HepG2 (cell line): ENCODE data around the gene GPD1. TPM values are rescaled to one million over a fixed set of nuclear protein-coding genes. Genes with fewer than 3 reads are reported as not detected.

ENCODE experiments used
- FOXJ3 ChIP-seq: sonication (generic); formaldehyde crosslinking; IDR thresholded peaks from 2 replicates; pipeline ENCODE4 v1.4.0; 2020; ENCODE audit warnings: missing genetic modification reagents, mild to moderate bottlenecking, borderline replicate concordance
- GABPA ChIP-seq, 2 experiments: IDR thresholded peaks; 2 replicates each; pipeline ENCODE4 v1.6.1; 2011 to 2016; ENCODE audit warnings: low read depth in 2 of 2, low read length in 1 of 2, missing biosample characterization in 1 of 2, missing genetic modification characterization in 1 of 2
- GMEB2 ChIP-seq: IDR thresholded peaks from 2 replicates; pipeline ENCODE4 v1.6.1; 2016; ENCODE audit warnings: missing biosample characterization, missing genetic modification reagents, low read depth
- MXD1 ChIP-seq: sonication (generic); formaldehyde crosslinking; IDR thresholded peaks from 2 replicates; pipeline ENCODE4 v1.4.0; 2020; ENCODE audit warnings: mild to moderate bottlenecking, missing genetic modification reagents
- NFYC ChIP-seq: IDR thresholded peaks from 2 replicates; pipeline ENCODE4 v1.6.1; 2016; ENCODE audit warnings: missing genetic modification reagents, missing compliant biosample characterization
- RFXAP ChIP-seq: sonication (generic); formaldehyde crosslinking; IDR thresholded peaks from 2 replicates; pipeline ENCODE4 v1.4.0; 2020; ENCODE audit warnings: missing genetic modification reagents, borderline replicate concordance
- SNAI1 ChIP-seq: sonication (generic); formaldehyde crosslinking; IDR thresholded peaks from 2 replicates; pipeline ENCODE4 v1.5.0; 2020; ENCODE audit warnings: mild to moderate bottlenecking, missing genetic modification reagents, borderline replicate concordance
- ZBTB14 ChIP-seq: sonication (generic); formaldehyde crosslinking; IDR thresholded peaks from 2 replicates; pipeline ENCODE4 v1.4.0; 2020; ENCODE audit warnings: missing genetic modification reagents
- ZNF142 ChIP-seq: sonication (generic); formaldehyde crosslinking; IDR thresholded peaks from 2 replicates; pipeline ENCODE4 v1.4.0; 2020; ENCODE audit warnings: missing genetic modification reagents
- ZNF225 ChIP-seq: sonication (generic); formaldehyde crosslinking; IDR thresholded peaks from 2 replicates; pipeline ENCODE4 v1.4.0; 2020; ENCODE audit warnings: mild to moderate bottlenecking, missing genetic modification reagents
- ZNF235 ChIP-seq: sonication (generic); formaldehyde crosslinking; IDR thresholded peaks from 2 replicates; pipeline ENCODE4 v1.8.1; 2023; ENCODE audit warnings: mild to moderate bottlenecking, missing genetic modification reagents, borderline replicate concordance
- ZNF274 ChIP-seq: sonication (generic); formaldehyde crosslinking; IDR thresholded peaks from 2 replicates; pipeline ENCODE4 v1.5.1; 2020; ENCODE audit warnings: mild to moderate bottlenecking, missing genetic modification reagents
- ZNF281 ChIP-seq: sonication (generic); formaldehyde crosslinking; IDR thresholded peaks from 2 replicates; pipeline ENCODE4 v1.4.0; 2020; ENCODE audit warnings: missing genetic modification reagents, borderline replicate concordance
- ZNF83 ChIP-seq: sonication (generic); formaldehyde crosslinking; IDR thresholded peaks from 2 replicates; pipeline ENCODE4 v1.4.0; 2020; ENCODE audit warnings: missing genetic modification reagents, mild to moderate bottlenecking, borderline replicate concordance
- polyA plus RNA-seq, 8 experiments: library from polyadenylated mRNA; depleted of rRNA in 3 of 8; stranded (reverse) in 7 of 8; unstranded in 1 of 8; fragments of >200 nt; fragmentation: Illumina TruSeq in 4 of 8; extraction: Trizol in 4 of 8; gene quantifications; 2 replicates each; pipeline versions ENCODE4 v1.2.1 to v1.2.3, GENCODE V29; 2011 to 2016; ENCODE audit warnings: low read depth in 4 of 8, missing spikeins in 1 of 8, mixed read lengths in 1 of 8; ENCODE audit not compliant: insufficient read depth in 1 of 8
- total RNA-seq, 5 experiments: library from RNA; depleted of rRNA; stranded (reverse); fragments of >200 nt; fragmentation: Illumina TruSeq; extraction: Trizol; gene quantifications; 2 replicates each; pipeline ENCODE4 v1.2.3, GENCODE V29; 2016; ENCODE audit warnings: low read depth in 1 of 5

Gene GPD1
- total and polyA plus RNA-seq, 2 of the 13 experiments (the other 11 are each of a cell fraction or from before 2014, with no cell fraction given) = 3.7 to 30.6 TPM

GRCh38 chr12:50057000-50057841 is 46.6 kb upstream of the GPD1 start, which contains the start of gene ASIC1 (continued):
- peak; percentile 93 for TF ChIP-seq ZNF142 (CRISPR knock-in tag)
- TF ChIP-seq ZNF225 (CRISPR knock-in tag) = 0 out of 2 replicates have a peak, but pooled peaks have one; percentile 53
- TF ChIP-seq SNAI1 (CRISPR knock-in tag) = no peak
- no peak for TF ChIP-seq NFYC
- no peak for TF ChIP-seq GABPA (IDR thresholded peaks at IDR 0.05; ENCODE audit: low read depth, low read length)
- TF ChIP-seq GABPA (CRISPR knock-in tag; IDR thresholded peaks at IDR 0.05; ENCODE audit: low read depth) = no peak
- TF ChIP-seq ZNF281 (CRISPR knock-in tag) = peak; percentile 10; the same call in 1 of the 2 replicates
- no peak for TF ChIP-seq GMEB2 (CRISPR knock-in tag)
- no peak for TF ChIP-seq FOXJ3 (CRISPR knock-in tag)
- no peak for TF ChIP-seq MXD1
- peak; percentile 88 for TF ChIP-seq ZBTB14
- TF ChIP-seq ZNF83 (CRISPR knock-in tag) = 0 out of 2 replicates have a peak, but pooled peaks have one; percentile 53
- no peak for TF ChIP-seq ZNF235 (CRISPR knock-in tag)
- peak; percentile 10; the same call in 1 of the 2 replicates for TF ChIP-seq RFXAP
- TF ChIP-seq ZNF274 (CRISPR knock-in tag) = no peak
